Measurements from ENCODE around the gene CNNM2. TPM values are rescaled to one million over a fixed set of nuclear protein-coding genes. Genes with fewer than 3 reads are reported as not detected.
"Not testable (repeated sequence)": the region's sequence is repeated elsewhere in the genome, so short reads cannot be mapped to it uniquely, and the experiment has no call there.

Gene CNNM2
- total RNA-seq, 1 donor from 2014 or later: 12.5 TPM

DNA sequence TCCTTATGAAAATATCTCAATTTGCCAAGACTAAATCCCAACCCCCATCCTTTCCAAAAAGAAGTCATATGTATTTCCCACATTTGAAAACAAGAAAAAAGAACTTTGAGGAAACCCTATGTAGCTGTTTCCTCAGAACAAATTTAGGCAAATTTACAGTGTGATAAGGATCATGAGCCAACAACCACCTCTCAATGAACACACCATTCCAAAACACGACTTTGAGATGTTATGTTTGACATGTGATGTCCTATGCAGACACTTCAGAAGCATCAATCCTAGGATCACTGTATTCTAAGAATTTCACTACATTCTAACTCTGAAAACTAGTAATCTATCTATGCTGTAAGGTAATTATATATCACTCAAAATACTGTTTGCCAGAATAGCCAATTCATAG lies 212.8 kb downstream of the CNNM2 start:
- no peaks in the 10 kb centered on the region for H3K27me3 Mint-ChIP-seq (ENCODE audit: low read depth)
- peaks cover 53% of the 10 kb centered on the region for H3K36me3 Mint-ChIP-seq
- TF ChIP-seq, protein P1, sequence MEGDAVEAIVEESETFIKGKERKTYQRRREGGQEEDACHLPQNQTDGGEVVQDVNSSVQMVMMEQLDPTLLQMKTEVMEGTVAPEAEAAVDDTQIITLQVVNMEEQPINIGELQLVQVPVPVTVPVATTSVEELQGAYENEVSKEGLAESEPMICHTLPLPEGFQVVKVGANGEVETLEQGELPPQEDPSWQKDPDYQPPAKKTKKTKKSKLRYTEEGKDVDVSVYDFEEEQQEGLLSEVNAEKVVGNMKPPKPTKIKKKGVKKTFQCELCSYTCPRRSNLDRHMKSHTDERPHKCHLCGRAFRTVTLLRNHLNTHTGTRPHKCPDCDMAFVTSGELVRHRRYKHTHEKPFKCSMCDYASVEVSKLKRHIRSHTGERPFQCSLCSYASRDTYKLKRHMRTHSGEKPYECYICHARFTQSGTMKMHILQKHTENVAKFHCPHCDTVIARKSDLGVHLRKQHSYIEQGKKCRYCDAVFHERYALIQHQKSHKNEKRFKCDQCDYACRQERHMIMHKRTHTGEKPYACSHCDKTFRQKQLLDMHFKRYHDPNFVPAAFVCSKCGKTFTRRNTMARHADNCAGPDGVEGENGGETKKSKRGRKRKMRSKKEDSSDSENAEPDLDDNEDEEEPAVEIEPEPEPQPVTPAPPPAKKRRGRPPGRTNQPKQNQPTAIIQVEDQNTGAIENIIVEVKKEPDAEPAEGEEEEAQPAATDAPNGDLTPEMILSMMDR (IDR thresholded peaks at IDR 0.05; ENCODE audit: unreplicated experiment): no peak
- peaks cover 23% of the 10 kb centered on the region for H3K9me3 Mint-ChIP-seq
- peak overlapping the region; percentile 30 for H3K27ac Mint-ChIP-seq
- H3K4me3 Mint-ChIP-seq: no peak overlapping the region
- DNase-seq (ENCODE audit: low spot score in 2 of 2, unreplicated experiment in 2 of 2): no peak
- H3K4me1 Mint-ChIP-seq: peaks cover 2% of the 10 kb centered on the region

DNA sequence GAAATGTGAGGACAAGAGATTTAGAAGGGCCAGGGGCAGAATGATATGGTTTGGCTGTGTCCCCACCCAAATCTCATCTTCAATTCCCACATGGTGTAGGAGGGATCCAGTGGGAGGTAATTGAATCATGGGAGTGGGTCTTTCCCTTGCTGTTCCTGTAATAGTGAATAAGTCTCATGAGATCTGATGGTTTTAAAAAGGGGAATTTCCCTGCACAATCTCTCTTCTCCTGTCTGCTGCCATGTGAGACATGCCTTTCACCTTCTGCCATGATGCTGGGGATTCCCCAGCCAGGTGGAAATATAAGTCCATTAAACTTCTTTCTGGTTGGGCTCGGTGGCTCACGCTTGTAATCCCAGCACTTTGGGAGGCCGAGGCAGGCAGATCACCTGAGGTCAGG lies 217.1 kb downstream of the CNNM2 start:
- not testable (repeated sequence) for H3K27me3 Mint-ChIP-seq (ENCODE audit: low read depth); H3K4me1 Mint-ChIP-seq; H3K4me3 Mint-ChIP-seq; DNase-seq (ENCODE audit: low spot score in 2 of 2, unreplicated experiment in 2 of 2); H3K27ac Mint-ChIP-seq
- peaks cover 26% of the 10 kb centered on the region for H3K9me3 Mint-ChIP-seq
- H3K36me3 Mint-ChIP-seq: peaks cover 58% of the 10 kb centered on the region

DNA sequence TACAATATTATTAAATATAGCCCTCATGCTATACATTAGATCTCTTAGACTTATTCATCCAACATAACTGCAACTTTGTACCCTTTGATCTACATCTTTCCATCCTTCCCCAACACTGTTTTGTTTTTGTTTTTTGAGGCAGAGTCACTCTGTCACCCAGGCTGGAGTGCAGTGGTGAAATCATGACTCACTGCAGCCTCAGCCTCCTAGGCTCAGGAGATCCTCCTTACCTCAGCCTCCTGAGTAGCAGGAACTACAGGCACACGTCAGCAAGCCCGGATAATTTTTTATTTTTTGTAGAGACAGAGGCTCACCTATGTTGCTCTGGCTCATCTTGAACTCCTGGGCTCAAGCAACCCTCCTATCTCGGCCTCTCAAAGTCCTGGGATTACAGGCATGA lies 221.7 kb downstream of the CNNM2 start:
- Mint-ChIP-seq H3K4me3 (no peak overlapping the region), H3K4me1 (peaks cover 12% of the 10 kb centered on the region), H3K27me3 (ENCODE audit: low read depth) (no peaks in the 10 kb centered on the region), H3K36me3 (peaks cover 34% of the 10 kb centered on the region), H3K27ac (no peak overlapping the region), H3K9me3 (peaks cover 7% of the 10 kb centered on the region)
- TF ChIP-seq, protein P1 (IDR thresholded peaks at IDR 0.05; ENCODE audit: unreplicated experiment): no peak
- DNase-seq (ENCODE audit: low spot score in 2 of 2, unreplicated experiment in 2 of 2): no peak

Other genes starting within 250 kb of the CNNM2 start
- gene ARL3, start 203.9 kb upstream of the CNNM2 start, total RNA-seq: 13.0 to 13.9 TPM (median 13.7 TPM) in 3 replicates
- 33.3 to 36.8 TPM (median 34.9 TPM) in 3 replicates for gene SFXN2, start 203.7 kb upstream of the CNNM2 start, total RNA-seq
- gene WBP1L, start 174.3 kb upstream of the CNNM2 start, total RNA-seq: 56.3 to 56.7 TPM (median 56.3 TPM) in 3 replicates
- 0.54 to 1.1 TPM (median 0.81 TPM) in 3 replicates for gene CYP17A1, start 80.9 kb upstream of the CNNM2 start, total RNA-seq
- 17.3 to 19.9 TPM (median 19.0 TPM) in 3 replicates for gene BORCS7, start 64.0 kb upstream of the CNNM2 start, total RNA-seq
- 8.7 to 12.8 TPM (median 8.7 TPM) in 3 replicates for gene AS3MT, start 48.8 kb upstream of the CNNM2 start, total RNA-seq